ENCODE results near the gene CHD2.

- TF ChIP-seq CTCF (IDR thresholded peaks at IDR 0.05) (no peak), POLR2A (IDR thresholded peaks at IDR 0.05) (no peak), EP300 (IDR thresholded peaks at IDR 0.05) (no peak)
Measured at GRCh38 chr15:92955706-92956105, 55.6 kb downstream of the CHD2 start.

Measured in upper lobe of left lung (tissue), 4 donors.